Measurements from ENCODE around the gene ATP6V1B1.
"Not testable (repeated sequence)": the region's sequence is repeated elsewhere in the genome, so short reads cannot be mapped to it uniquely, and the experiment has no call there.

Gene ATP6V1B1

GRCh38 chr2:70994009-70994698 is 58.5 kb downstream of the ATP6V1B1 start:
- DNase-seq = peak; percentile 46

DNA sequence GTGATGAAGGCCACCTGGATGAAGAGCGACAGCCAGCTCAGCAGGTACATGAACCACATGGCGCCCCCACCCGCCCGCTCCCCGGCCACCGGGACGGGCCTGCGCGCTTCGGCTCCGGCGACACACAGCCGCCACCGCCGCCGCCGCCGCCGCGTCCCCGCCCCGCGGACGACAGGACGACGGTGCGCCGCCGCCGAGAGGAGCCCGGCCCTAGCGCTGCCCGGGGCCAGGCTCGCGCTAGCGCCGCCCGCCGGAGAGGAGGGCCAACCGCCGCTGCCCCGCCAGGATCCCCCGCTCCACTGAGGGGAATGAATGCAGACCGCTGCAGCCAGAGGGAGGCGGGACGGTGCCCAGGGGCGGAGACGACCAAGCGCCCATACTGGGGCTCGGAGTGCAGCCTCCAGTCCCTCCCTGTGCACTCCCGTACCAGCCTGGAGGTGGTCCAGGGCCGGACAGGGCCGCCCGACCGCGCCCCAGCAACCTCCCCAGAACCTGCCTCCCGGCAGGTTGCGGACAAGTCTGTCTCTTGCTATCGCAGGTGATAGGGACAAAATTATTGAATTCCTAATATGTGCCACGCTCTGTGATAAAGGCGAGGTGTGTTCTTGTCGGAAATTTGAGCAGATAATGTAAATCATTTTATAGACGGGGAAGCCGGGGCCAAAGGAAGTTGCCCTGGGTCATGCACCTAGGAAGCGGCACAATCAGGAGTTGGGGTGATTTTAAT is 59.2 kb downstream of the ATP6V1B1 start, which contains the start of gene TEX261:
Gene TEX261, minus strand, starts transcription at position 175 of the 727 bp plus-strand sequence. Its CDS starts 116 bp downstream, at position 59.
- DNase-seq = peak; percentile 91

GRCh38 chr2:70995426-70995729 is 59.7 kb downstream of the ATP6V1B1 start:
- peak; percentile 48 for DNase-seq

DNA sequence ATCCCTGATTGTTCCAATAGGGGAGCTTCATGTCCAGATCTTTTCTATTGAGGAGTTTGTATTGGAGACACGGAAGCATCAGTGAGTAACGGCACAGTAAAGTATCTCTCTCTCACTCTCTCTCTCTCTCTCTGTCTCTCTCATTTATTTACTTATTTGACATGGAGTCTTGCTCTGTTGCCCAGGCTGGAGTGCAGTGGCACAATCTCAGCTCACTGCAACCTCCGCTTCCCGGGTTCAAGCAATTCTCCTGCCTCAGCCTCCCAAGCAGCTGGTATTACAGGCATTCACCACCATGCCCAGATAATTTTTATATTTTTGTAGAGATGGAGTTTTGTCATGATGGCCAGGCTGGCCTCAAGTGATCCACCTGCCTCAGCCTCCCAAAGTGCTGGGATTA is 63.2 kb downstream of the ATP6V1B1 start:
- DNase-seq = not testable (repeated sequence)

- DNase-seq = no peak
Measured at GRCh38 chr2:70999362-70999761, 63.7 kb downstream of the ATP6V1B1 start.

DNA sequence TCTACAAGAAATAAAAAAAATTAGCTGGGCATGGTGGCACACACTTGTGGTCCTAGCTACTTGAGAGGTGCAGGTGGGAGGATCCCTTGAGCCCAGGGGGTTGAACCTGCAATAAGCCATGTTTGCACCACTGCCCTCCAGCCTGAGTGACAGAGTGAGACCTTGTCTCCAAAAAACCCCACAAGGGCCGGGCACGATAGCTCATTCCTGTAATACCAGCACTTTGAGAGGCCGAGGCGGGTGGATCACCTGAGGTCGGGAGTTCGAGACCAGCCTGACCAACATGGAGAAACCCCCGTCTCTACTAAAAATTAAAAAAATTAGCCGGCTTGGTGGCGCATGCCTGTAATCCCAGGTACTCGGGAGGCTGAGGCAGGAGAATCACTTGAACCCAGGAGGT is 64.2 kb downstream of the ATP6V1B1 start:
- DNase-seq = not testable (repeated sequence)

- DNase-seq = peak; percentile 81
Measured at GRCh38 chr2:71000780-71001591, 65.3 kb downstream of the ATP6V1B1 start.

DNA sequence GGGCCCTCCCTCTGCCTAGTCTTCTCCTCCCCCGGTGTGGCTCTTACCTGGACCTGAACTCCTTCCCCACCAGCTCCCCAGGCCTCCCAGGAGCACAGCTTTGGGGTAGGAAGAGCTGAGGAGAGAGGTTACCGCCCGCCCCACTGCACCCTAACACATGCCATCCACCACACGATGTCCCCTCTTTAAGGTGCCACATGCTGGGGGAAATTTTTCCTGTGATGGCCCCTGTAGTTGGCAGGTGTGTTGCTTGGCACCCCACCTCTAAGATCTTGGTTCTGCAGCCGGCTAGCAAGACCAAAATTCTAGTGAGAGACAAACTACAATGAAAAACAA is 65.9 kb downstream of the ATP6V1B1 start:
- DNase-seq = no peak

- no peak for DNase-seq
Measured at GRCh38 chr2:71001981-71002570, 66.4 kb downstream of the ATP6V1B1 start.

- no peak for DNase-seq
Measured at GRCh38 chr2:71003396-71003795, 67.7 kb downstream of the ATP6V1B1 start.

GRCh38 chr2:71003966-71004755 is 68.5 kb downstream of the ATP6V1B1 start:
- no peak for DNase-seq

GRCh38 chr2:71004857-71005256 is 69.2 kb downstream of the ATP6V1B1 start:
- no peak for DNase-seq

GRCh38 chr2:71005271-71006202 is 69.8 kb downstream of the ATP6V1B1 start:
- no peak for DNase-seq

- no peak for DNase-seq
Measured at GRCh38 chr2:71006323-71006722, 70.6 kb downstream of the ATP6V1B1 start.

DNA sequence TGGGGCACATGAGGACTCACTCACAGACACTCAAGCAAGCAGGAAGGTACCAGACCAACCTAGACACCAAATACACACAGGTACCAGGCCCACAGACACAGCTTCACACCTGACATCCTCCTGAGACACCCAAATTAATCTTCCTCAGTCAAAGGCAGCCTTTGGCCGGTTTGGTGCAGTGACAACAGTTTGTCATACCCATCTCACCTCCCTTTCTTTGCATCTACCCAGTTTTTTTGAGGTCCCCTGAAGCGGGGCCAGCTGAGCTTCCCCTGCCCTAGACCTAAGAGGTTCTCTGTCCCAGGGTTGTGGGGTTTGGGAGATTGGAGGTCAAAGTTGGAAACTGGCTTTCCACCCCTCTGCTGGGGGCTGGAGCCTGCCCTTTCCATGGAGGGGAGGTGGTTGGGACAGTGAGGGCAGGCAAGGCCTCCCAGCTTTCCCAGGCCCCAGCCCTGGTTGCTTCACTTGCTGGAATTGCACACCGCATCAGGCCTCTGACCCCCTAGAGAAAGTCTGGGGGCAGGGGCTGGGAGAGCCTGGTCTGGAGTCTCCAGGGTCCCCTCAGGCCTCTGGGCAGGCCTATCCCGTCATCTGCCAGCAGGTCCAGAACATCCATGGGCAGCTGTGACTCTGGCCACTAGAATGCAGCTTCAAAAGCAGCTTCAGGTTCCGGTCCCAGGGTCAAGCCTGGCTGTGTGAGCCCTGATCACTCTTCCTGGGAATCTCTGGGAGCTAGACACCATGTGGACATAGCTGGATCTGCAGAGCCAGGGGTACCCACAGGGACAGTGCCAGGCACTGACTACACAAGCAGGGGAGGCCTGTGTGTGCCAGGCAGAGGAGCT is 71.5 kb downstream of the ATP6V1B1 start:
- no peak for DNase-seq

DNA sequence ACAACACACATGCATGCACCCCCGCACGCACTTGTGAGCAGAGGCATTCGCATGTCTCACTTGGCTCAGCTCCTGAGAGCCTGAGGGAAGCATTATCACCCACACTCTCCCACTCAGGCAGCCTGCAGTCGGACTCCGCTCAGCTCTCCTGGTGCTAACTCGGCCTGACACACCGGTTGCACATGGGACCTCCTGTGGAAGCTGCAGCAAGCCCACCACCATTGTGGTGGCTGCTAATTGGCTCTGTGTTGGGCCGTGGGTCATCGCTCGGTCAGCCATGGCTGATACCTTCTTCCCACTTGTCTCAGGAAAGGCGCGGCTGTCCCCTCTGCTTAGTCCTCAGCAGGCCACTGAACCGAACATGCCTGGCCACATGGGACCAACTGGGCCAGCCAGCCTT is 72.6 kb downstream of the ATP6V1B1 start:
- DNase-seq = no peak

GRCh38 chr2:71011786-71012185 is 76.1 kb downstream of the ATP6V1B1 start:
- not testable (repeated sequence) for DNase-seq
